PC-3 (cell line): ENCODE results near the gene LAMA2. TPM values are rescaled to one million over a fixed set of nuclear protein-coding genes. Genes with fewer than 3 reads are reported as not detected.

Experiments
- ATAC-seq: fragments of 200-7000 bp; cut with Tn5 transposase; 2 replicates; pipeline ENCODE4 v1.9.1; 2020; ENCODE audit warnings: mild to moderate bottlenecking, moderate library complexity
- BruUV-seq: library from RNA; stranded (reverse); fragments of 400-500 nt; replicated peaks from 2 replicates; lab custom pipeline; 2021; lab: Mats Ljungman, UMichigan
- CTCF ChIA-PET: fragments of 300-600 bp; sonication (Branson Sonifier 250); formaldehyde crosslinking; loops from one replicate; lab custom pipeline; 2022; ENCODE audit warnings: antibody characterized with exemption; lab: Charles Lee
- POLR2A ChIA-PET: fragments of 300-600 bp; sonication (Branson Sonifier 250); formaldehyde crosslinking; loops from one replicate; lab custom pipeline; 2022; ENCODE audit warnings: antibody characterized with exemption; ENCODE audit not compliant: unreplicated experiment; lab: Charles Lee
- DNase-seq: peaks from one replicate; pipeline ENCODE4 v3.0.0-alpha.2; 2015
- H2AFZ ChIP-seq: fragments of 300-600 bp; sonication (generic); 2 replicates; pipeline ENCODE4 v1.6.0; 2016; ENCODE audit warnings: antibody characterized with exemption, low read length
- H3F3A ChIP-seq: fragments of 300-600 bp; sonication (generic); one replicate; pipeline ENCODE4 v1.6.0; 2017; ENCODE audit warnings: antibody characterized with exemption, low read length, control low read depth, mild to moderate bottlenecking; ENCODE audit not compliant: unreplicated experiment
- H3K27ac ChIP-seq: fragments of 300-600 bp; sonication (generic); 2 replicates; pipeline ENCODE4 v1.5.1; 2016; ENCODE audit warnings: mild to moderate bottlenecking, low read length
- H3K27me3 ChIP-seq: fragments of 300-600 bp; sonication (generic); 2 replicates; pipeline ENCODE4 v1.6.1; 2016; ENCODE audit warnings: low read length, mixed read lengths
- H3K36me3 ChIP-seq: fragments of 300-600 bp; sonication (generic); 2 replicates; pipeline ENCODE4 v1.6.1; 2016; ENCODE audit warnings: low read depth, mixed run types, low read length, mixed read lengths
- H3K4me1 ChIP-seq: fragments of 300-600 bp; sonication (generic); 2 replicates; pipeline ENCODE4 v1.5.1; 2016; ENCODE audit warnings: low read length; ENCODE audit not compliant: insufficient read depth
- H3K4me2 ChIP-seq: fragments of 300-600 bp; sonication (generic); 2 replicates; pipeline ENCODE4 v1.6.0; 2016; ENCODE audit warnings: low read length
- H3K4me3 ChIP-seq: fragments of 300-600 bp; sonication (generic); 2 replicates; pipeline ENCODE4 v1.5.1; 2016; ENCODE audit warnings: mild to moderate bottlenecking, low read length, mixed read lengths
- H3K79me2 ChIP-seq: fragments of 300-600 bp; sonication (generic); 2 replicates; pipeline ENCODE4 v1.6.1; 2017; ENCODE audit warnings: low read length, mixed read lengths
- H3K9ac ChIP-seq: fragments of 300-600 bp; sonication (generic); 2 replicates; pipeline ENCODE4 v1.6.0; 2016; ENCODE audit warnings: mild to moderate bottlenecking, low read length
- H3K9me2 ChIP-seq: fragments of 300-600 bp; sonication (generic); replicated peaks from 2 replicates; pipeline ENCODE4 v1.6.1; 2016; ENCODE audit warnings: mixed run types, low read length, mixed read lengths
- H3K9me3 ChIP-seq: fragments of 300-600 bp; sonication (generic); 2 replicates; pipeline ENCODE4 v1.6.1; 2016; ENCODE audit warnings: low read length, mixed read lengths
- H4K20me1 ChIP-seq: fragments of 300-600 bp; sonication (generic); 2 replicates; pipeline ENCODE4 v1.6.1; 2016; ENCODE audit warnings: low read length, mixed read lengths
- CTCF ChIP-seq: fragments of 300-600 bp; sonication (generic); conservative IDR thresholded peaks from 2 replicates; pipeline ENCODE4 v1.5.1; 2017; ENCODE audit warnings: antibody characterized with exemption, low read depth, mild to moderate bottlenecking, low read length
- EZH2 ChIP-seq: fragments of 300-600 bp; sonication (generic); IDR thresholded peaks from one replicate; pipeline ENCODE4 v1.6.1; 2017; ENCODE audit warnings: antibody characterized with exemption, mild to moderate bottlenecking, low read length; ENCODE audit not compliant: unreplicated experiment
- EZH2phosphoT487 ChIP-seq: fragments of 300-600 bp; sonication (generic); IDR thresholded peaks from 2 replicates; pipeline ENCODE4 v1.6.1; 2018; ENCODE audit warnings: mild to moderate bottlenecking, antibody characterized with exemption, low read length, borderline replicate concordance
- intact Hi-C: fragments of 100-400 bp; cut with micrococcal nuclease; formaldehyde crosslinking; loops from 2 replicates; pipeline ENCODE4 v1.9.0; 2023
- total RNA-seq: library from RNA; depleted of rRNA; stranded (reverse); fragments of >200 nt; gene quantifications from 2 replicates; pipeline ENCODE4 v1.2.3, GENCODE V29; 2014

The LAMA2 gene
- total RNA-seq, 1 experiment from 2014 or later, result 0.22 TPM

- Histone ChIP-seq H3K27me3 (no peaks in the 10 kb centered on the region), H3F3A (no peaks in the 10 kb centered on the region), H3K4me2 (no peak overlapping the region), H3K27ac (no peak overlapping the region), H3K4me3 (no peak overlapping the region), H4K20me1 (no peaks in the 10 kb centered on the region), H3K4me1 (no peaks in the 10 kb centered on the region), H3K9ac (no peak overlapping the region), H3K36me3 (no peaks in the 10 kb centered on the region), H3K9me3 (no peaks in the 10 kb centered on the region), H3K9me2 (no peaks in the 10 kb centered on the region), H2AFZ (no peak overlapping the region), H3K79me2 (no peaks in the 10 kb centered on the region)
- DNase-seq (no peak), ATAC-seq (no peak)
- intact Hi-C loops, result no loop called here
- no peak for TF ChIP-seq EZH2phosphoT487
- TF ChIP-seq EZH2, result no peak
- CTCF ChIA-PET, result no interaction called here
- POLR2A ChIA-PET, result no interaction called here
- BruUV-seq, result no TSS peak
Observed at GRCh38 chr6:129282019-129282418, 399.1 kb downstream of the LAMA2 start.

GRCh38 chr6:129284225-129284624, 401.3 kb downstream of the LAMA2 start:
- intact Hi-C loops, result no loop called here
- BruUV-seq, result no TSS peak
- no peaks in the 10 kb centered on the region for H3K9me3 ChIP-seq
- DNase-seq, result no peak
- H4K20me1 ChIP-seq, result no peaks in the 10 kb centered on the region
- H3K9ac ChIP-seq, result no peak overlapping the region
- ATAC-seq, result no peak
- H3K27me3 ChIP-seq, result no peaks in the 10 kb centered on the region
- H3K4me1 ChIP-seq, result no peaks in the 10 kb centered on the region
- H3K9me2 ChIP-seq, result no peaks in the 10 kb centered on the region
- no peaks in the 10 kb centered on the region for H3K79me2 ChIP-seq
- no peaks in the 10 kb centered on the region for H3F3A ChIP-seq
- no peak overlapping the region for H3K4me2 ChIP-seq
- H3K4me3 ChIP-seq, result no peak overlapping the region
- CTCF ChIA-PET, result no interaction called here
- TF ChIP-seq EZH2, result no peak
- TF ChIP-seq CTCF, result no peak
- TF ChIP-seq EZH2phosphoT487, result no peak
- H3K27ac ChIP-seq, result no peak overlapping the region
- POLR2A ChIA-PET, result no interaction called here
- H2AFZ ChIP-seq, result no peak overlapping the region
- no peaks in the 10 kb centered on the region for H3K36me3 ChIP-seq

- DNase-seq (no peak), ATAC-seq (no peak)
- H3K9me2 ChIP-seq, result no peaks in the 10 kb centered on the region
- no peak overlapping the region for H3K4me2 ChIP-seq
- H4K20me1 ChIP-seq, result no peaks in the 10 kb centered on the region
- H3K9ac ChIP-seq, result no peak overlapping the region
- H3K27me3 ChIP-seq, result no peaks in the 10 kb centered on the region
- no peak overlapping the region for H2AFZ ChIP-seq
- intact Hi-C loops, result no loop called here
- TF ChIP-seq EZH2phosphoT487 (no peak), CTCF (no peak), EZH2 (no peak)
- H3K4me3 ChIP-seq, result no peak overlapping the region
- H3K27ac ChIP-seq, result no peak overlapping the region
- H3F3A ChIP-seq, result no peaks in the 10 kb centered on the region
- no peaks in the 10 kb centered on the region for H3K36me3 ChIP-seq
- no TSS peak for BruUV-seq
- H3K79me2 ChIP-seq, result no peaks in the 10 kb centered on the region
- H3K4me1 ChIP-seq, result no peaks in the 10 kb centered on the region
- POLR2A ChIA-PET, result no interaction called here
- CTCF ChIA-PET, result no interaction called here
- H3K9me3 ChIP-seq, result no peaks in the 10 kb centered on the region
Observed at GRCh38 chr6:129287231-129288177, 404.6 kb downstream of the LAMA2 start.
